Right lobe of liver (tissue), 4 donors: ENCODE results near the gene YIPF4.
"Not testable (repeated sequence)": the region's sequence is repeated elsewhere in the genome, so short reads cannot be mapped to it uniquely, and the experiment has no call there.

Source experiments
- POLR2A ChIP-seq: fragments of 450-650 bp; IDR thresholded peaks from one replicate; pipeline ENCODE4 v1.6.1; 2017; ENCODE audit warnings: antibody characterized with exemption, mild to moderate bottlenecking
- TF ChIP-seq, protein P1 (sequence below), 4 donors: fragments of 200-600 bp in 3 of 4; fragments of 450-650 bp in 1 of 4; IDR thresholded peaks; one replicate each; pipeline versions ENCODE4 v1.5.1 to v1.8.0; 2016 to 2022; ENCODE audit warnings: antibody characterized with exemption in 4 of 4, mild to moderate bottlenecking in 2 of 4
- donor health status: DM: no; HTN: no; CAD: no.
- donor health status: DM: no; HTN: no; CAD: no.
- donor health status: DM: no; HTN: yes; CAD: no.

DNA sequence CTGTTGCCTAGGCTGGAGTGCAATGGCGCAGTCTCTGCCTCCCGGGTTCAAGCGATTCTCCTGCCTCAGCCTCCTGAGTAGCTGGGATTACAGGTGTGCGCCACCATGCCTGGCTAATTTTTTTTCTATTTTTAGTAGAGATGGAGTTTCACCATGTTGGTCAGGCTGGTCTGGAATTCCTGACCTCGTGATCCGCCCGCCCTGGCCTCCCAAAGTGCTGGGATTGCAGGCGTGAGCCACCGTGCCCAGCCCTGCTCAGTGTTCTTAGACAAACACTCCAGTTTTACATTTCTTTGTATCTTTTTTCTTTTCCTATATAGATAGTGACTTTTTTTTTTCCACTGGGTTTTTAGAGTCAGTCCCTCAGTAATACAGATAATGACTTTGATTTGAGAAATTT is 86.6 kb downstream of the YIPF4 start:
- TF ChIP-seq, protein P1, sequence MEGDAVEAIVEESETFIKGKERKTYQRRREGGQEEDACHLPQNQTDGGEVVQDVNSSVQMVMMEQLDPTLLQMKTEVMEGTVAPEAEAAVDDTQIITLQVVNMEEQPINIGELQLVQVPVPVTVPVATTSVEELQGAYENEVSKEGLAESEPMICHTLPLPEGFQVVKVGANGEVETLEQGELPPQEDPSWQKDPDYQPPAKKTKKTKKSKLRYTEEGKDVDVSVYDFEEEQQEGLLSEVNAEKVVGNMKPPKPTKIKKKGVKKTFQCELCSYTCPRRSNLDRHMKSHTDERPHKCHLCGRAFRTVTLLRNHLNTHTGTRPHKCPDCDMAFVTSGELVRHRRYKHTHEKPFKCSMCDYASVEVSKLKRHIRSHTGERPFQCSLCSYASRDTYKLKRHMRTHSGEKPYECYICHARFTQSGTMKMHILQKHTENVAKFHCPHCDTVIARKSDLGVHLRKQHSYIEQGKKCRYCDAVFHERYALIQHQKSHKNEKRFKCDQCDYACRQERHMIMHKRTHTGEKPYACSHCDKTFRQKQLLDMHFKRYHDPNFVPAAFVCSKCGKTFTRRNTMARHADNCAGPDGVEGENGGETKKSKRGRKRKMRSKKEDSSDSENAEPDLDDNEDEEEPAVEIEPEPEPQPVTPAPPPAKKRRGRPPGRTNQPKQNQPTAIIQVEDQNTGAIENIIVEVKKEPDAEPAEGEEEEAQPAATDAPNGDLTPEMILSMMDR (IDR thresholded peaks at IDR 0.05), result not testable (repeated sequence)
- not testable (repeated sequence) for TF ChIP-seq POLR2A
